Endothelial cell of umbilical vein (primary cell): Measurements from ENCODE around the gene WDR7.

Experiments used
- CTCF ChIP-seq, 2 donors: IDR thresholded peaks; 1 replicate in 1 of 2; 2 replicates in 1 of 2; pipeline ENCODE4 v1.5.1; 2011; ENCODE audit warnings: low read length in 2 of 2, mild to moderate bottlenecking in 2 of 2, moderate library complexity in 2 of 2, control low read depth in 1 of 2, inconsistent platforms in 1 of 2, low read depth in 1 of 2; ENCODE audit not compliant: insufficient read depth in 1 of 2; ENCODE audit errors: extremely low read depth in 1 of 2
- MYC ChIP-seq: IDR thresholded peaks from one replicate; pipeline ENCODE4 v1.6.1; 2011; ENCODE audit warnings: mild to moderate bottlenecking, low read depth, low read length
- POLR2AphosphoS5 ChIP-seq: IDR thresholded peaks from 2 replicates; pipeline ENCODE4 v1.6.1; 2012; ENCODE audit warnings: low read depth, mild to moderate bottlenecking, control low read depth, low read length, moderate library complexity; ENCODE audit not compliant: insufficient read depth

GRCh38 chr18:56661360-56662062 lies 10.4 kb downstream of the WDR7 start:
- no peak for TF ChIP-seq MYC
- no peak for TF ChIP-seq CTCF (IDR thresholded peaks at IDR 0.05; ENCODE audit: extremely low read depth in 1 of 2, insufficient read depth in 1 of 2, low read depth in 1 of 2, low read length in 2 of 2)
- no peak for TF ChIP-seq POLR2AphosphoS5
